Progenitor cell of endocrine pancreas (in vitro differentiated cells): ENCODE measurements around the gene ITGAL. TPM values are rescaled to one million over a fixed set of nuclear protein-coding genes. Genes with fewer than 3 reads are reported as not detected.
"Not testable (repeated sequence)": the region's sequence is repeated elsewhere in the genome, so short reads cannot be mapped to it uniquely, and the experiment has no call there.

Experiments used
- DNase-seq: peaks from one replicate; pipeline ENCODE4 v3.0.0; 2021; ENCODE audit warnings: low spot score; ENCODE audit not compliant: unreplicated experiment
- H3K27ac Mint-ChIP-seq: 2 replicates; pipeline ENCODE4 v1.8.0; 2021; ENCODE audit warnings: mild to moderate bottlenecking, moderate library complexity, mixed read lengths
- H3K27me3 Mint-ChIP-seq: 2 replicates; pipeline ENCODE4 v1.8.0; 2021; ENCODE audit warnings: mixed read lengths
- H3K36me3 Mint-ChIP-seq: 2 replicates; pipeline ENCODE4 v1.8.0; 2022; ENCODE audit warnings: mixed read lengths; ENCODE audit not compliant: insufficient read depth
- H3K4me1 Mint-ChIP-seq: 2 replicates; pipeline ENCODE4 v1.8.0; 2021; ENCODE audit warnings: low read depth, mixed read lengths
- H3K4me3 Mint-ChIP-seq: 2 replicates; pipeline ENCODE4 v1.8.0; 2021; ENCODE audit warnings: low read depth, mild to moderate bottlenecking, moderate library complexity, mixed read lengths
- H3K9me3 Mint-ChIP-seq: 2 replicates; pipeline ENCODE4 v1.8.0; 2021; ENCODE audit warnings: low read depth, mixed read lengths
- CTCF ChIP-seq: fragments of 200-600 bp; sonication (generic); IDR thresholded peaks from one replicate; pipeline ENCODE4 v1.5.0; 2021; ENCODE audit warnings: antibody characterized with exemption, mild to moderate bottlenecking; ENCODE audit not compliant: unreplicated experiment
- total RNA-seq: library from RNA; stranded (reverse); gene quantifications from 2 replicates; pipeline ENCODE4 v1.2.1, GENCODE V29; 2021

The ITGAL gene
- total RNA-seq, 1 donor from 2014 or later, result 0.53 TPM

DNA sequence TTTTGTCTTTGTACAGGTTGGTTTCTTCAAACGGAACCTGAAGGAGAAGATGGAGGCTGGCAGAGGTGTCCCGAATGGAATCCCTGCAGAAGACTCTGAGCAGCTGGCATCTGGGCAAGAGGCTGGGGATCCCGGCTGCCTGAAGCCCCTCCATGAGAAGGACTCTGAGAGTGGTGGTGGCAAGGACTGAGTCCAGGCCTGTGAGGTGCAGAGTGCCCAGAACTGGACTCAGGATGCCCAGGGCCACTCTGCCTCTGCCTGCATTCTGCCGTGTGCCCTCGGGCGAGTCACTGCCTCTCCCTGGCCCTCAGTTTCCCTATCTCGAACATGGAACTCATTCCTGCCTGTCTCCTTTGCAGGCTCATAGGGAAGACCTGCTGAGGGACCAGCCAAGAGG, 48.9 kb downstream of the ITGAL start:
- Mint-ChIP-seq H3K36me3 (peaks cover 2% of the 10 kb centered on the region), H3K4me3 (no peak overlapping the region), H3K27ac (no peak overlapping the region), H3K27me3 (no peaks in the 10 kb centered on the region), H3K4me1 (peaks cover 16% of the 10 kb centered on the region), H3K9me3 (no peaks in the 10 kb centered on the region)
- no peak for DNase-seq
- no peak for TF ChIP-seq CTCF

DNA sequence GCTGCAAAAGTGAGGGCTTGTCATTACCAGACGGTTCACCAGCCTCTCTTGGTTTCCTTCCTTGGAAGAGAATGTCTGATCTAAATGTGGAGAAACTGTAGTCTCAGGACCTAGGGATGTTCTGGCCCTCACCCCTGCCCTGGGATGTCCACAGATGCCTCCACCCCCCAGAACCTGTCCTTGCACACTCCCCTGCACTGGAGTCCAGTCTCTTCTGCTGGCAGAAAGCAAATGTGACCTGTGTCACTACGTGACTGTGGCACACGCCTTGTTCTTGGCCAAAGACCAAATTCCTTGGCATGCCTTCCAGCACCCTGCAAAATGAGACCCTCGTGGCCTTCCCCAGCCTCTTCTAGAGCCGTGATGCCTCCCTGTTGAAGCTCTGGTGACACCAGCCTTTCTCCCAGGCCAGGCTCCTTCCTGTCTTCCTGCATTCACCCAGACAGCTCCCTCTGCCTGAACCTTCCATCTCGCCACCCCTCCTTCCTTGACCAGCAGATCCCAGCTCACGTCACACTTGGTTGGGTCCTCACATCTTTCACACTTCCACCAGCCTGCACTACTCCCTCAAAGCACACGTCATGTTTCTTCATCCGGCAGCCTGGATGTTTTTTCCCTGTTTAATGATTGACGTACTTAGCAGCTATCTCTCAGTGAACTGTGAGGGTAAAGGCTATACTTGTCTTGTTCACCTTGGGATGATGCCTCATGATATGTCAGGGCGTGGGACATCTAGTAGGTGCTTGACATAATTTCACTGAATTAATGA, 49.5 kb downstream of the ITGAL start:
- Mint-ChIP-seq H3K27me3 (no peaks in the 10 kb centered on the region), H3K9me3 (no peaks in the 10 kb centered on the region), H3K4me1 (peaks cover 16% of the 10 kb centered on the region), H3K27ac (no peak overlapping the region), H3K4me3 (no peak overlapping the region), H3K36me3 (peaks cover 2% of the 10 kb centered on the region)
- TF ChIP-seq CTCF, result no peak
- no peak for DNase-seq

DNA sequence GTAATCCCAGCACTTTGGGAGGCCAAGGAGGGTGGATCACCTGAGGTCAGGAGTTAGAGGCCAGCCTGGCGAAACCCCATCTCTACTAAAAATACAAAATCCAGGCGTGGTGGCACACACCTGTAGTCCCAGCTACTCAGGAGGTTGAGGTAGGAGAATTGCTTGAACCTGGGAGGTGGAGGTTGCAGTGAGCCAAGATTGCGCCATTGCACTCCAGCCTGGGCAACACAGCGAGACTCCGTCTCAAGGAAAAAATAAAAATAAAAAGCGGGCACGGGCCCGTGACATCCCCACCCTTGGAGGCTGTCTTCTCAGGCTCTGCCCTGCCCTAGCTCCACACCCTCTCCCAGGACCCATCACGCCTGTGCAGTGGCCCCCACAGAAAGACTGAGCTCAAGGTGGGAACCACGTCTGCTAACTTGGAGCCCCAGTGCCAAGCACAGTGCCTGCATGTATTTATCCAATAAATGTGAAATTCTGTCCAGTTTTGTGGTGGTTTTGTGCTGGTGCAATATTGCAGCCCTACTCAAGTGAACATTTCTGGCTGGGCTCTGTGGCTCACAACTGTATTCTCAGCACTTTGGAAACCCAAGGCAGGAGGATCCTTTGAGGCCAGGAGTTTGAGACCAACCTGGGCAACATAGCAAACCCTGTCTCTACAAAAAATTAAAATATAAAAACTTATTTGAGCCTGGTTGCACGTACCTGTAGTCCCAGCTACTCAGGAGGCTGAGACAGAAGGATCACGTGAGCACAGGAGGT, 50.3 kb downstream of the ITGAL start:
- H3K4me1 Mint-ChIP-seq, result peaks cover 22% of the 10 kb centered on the region
- not testable (repeated sequence) for H3K27me3 Mint-ChIP-seq

GRCh38 chr16:30523768-30524574, 51.4 kb downstream of the ITGAL start:
- Mint-ChIP-seq H3K4me1 (peaks cover 28% of the 10 kb centered on the region), H3K4me3 (peak overlapping the region; percentile 35), H3K9me3 (no peaks in the 10 kb centered on the region), H3K27ac (no peak overlapping the region), H3K36me3 (peaks cover 2% of the 10 kb centered on the region), H3K27me3 (no peaks in the 10 kb centered on the region)
- TF ChIP-seq CTCF, result no peak
- no peak for DNase-seq

More for the DNA sequence above, 50.3 kb downstream of the ITGAL start:
- H3K9me3 Mint-ChIP-seq, H3K27ac Mint-ChIP-seq, H3K4me3 Mint-ChIP-seq, DNase-seq, H3K36me3 Mint-ChIP-seq: not testable (repeated sequence)

DNA sequence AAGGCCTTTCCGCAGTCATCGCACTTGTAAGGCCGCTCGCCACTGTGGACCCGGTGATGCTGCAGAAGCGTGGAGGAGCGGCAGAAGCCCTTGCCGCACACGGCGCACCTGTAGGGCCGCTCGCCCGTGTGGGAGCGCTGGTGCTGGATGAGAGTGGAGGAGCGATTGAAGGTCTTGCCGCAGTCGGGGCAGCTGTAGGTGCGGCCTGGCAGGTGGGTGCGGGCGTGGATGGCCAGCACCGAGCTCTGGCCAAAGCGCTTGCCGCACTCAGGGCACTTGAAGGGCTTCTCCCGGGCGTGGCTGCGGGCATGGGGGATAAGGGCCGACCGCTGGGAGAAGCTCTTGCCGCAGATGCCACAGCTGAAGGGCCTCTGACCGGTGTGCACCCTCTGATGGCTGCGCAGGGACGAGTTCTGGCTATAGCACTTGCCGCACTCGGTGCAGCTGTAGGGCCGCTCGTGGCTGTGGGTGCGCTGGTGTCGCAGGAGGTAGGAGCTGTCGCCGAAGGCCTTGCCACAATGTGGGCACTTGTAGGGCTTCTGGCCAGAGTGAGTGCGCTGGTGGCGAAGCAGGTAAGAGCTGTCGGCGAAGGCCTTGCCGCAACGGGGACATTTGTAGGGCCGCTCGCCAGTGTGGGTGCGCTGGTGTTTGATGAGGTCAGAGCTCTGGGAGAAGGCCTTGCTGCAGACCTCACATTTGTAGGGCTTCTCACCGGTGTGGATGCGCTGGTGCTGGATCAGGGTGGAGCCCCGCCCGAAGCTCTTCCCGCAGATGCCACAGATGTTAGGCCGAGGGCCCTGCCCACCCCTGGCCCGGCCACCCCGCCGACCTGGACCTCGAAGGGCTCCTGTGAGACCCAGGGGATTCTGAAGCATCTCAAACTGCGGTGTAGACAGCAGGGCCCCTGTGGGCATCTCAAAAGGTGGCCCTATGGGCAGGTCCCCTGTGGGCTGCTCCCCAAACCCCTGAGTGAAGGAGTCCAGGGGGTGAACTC, 52.3 kb downstream of the ITGAL start:
- no peaks in the 10 kb centered on the region for H3K27me3 Mint-ChIP-seq
- DNase-seq, result no peak
- H3K27ac Mint-ChIP-seq, result peak overlapping the region; percentile 24
- H3K36me3 Mint-ChIP-seq, result peaks cover 2% of the 10 kb centered on the region
- H3K9me3 Mint-ChIP-seq, result no peaks in the 10 kb centered on the region
- H3K4me3 Mint-ChIP-seq, result no peak overlapping the region
- peaks cover 26% of the 10 kb centered on the region for H3K4me1 Mint-ChIP-seq
- no peak for TF ChIP-seq CTCF
